Liver (tissue), 9 donors: ENCODE measurements around the gene SAE1. TPM values are rescaled to one million over a fixed set of nuclear protein-coding genes. Genes with fewer than 3 reads are reported as not detected.
A peak's percentile ranks its signal among the peaks of the same experiment; 100 is the strongest.

Experiments
- DNase-seq: peaks from one replicate; pipeline ENCODE4 v3.0.0-alpha.2; 2017; ENCODE audit warnings: low spot score
- H3K27ac ChIP-seq, 2 donors: one replicate each; pipeline ENCODE4 v1.7.0; 2013; ENCODE audit warnings: inconsistent platforms in 2 of 2, low read length in 2 of 2, control low read depth in 1 of 2, low read depth in 1 of 2, mild to moderate bottlenecking in 1 of 2
- H3K27me3 ChIP-seq, 4 donors: one replicate each; pipeline versions ENCODE4 v1.6.1 to v1.7.0; 2013; ENCODE audit warnings: low read length in 3 of 4, inconsistent platforms in 1 of 4, mild to moderate bottlenecking in 1 of 4, moderate library complexity in 1 of 4; ENCODE audit not compliant: control insufficient read depth in 4 of 4, insufficient read depth in 4 of 4
- H3K36me3 ChIP-seq, 4 donors: one replicate each; pipeline versions ENCODE4 v1.6.1 to v1.7.0; 2013; ENCODE audit warnings: low read length in 3 of 4, mild to moderate bottlenecking in 3 of 4, low read depth in 1 of 4, moderate library complexity in 1 of 4; ENCODE audit not compliant: control insufficient read depth in 4 of 4, insufficient read depth in 3 of 4
- H3K4me1 ChIP-seq, 4 donors: one replicate each; pipeline versions ENCODE4 v1.6.1 to v1.7.0; 2013; ENCODE audit warnings: low read length in 3 of 4, mild to moderate bottlenecking in 3 of 4, moderate library complexity in 1 of 4; ENCODE audit not compliant: control insufficient read depth in 4 of 4, insufficient read depth in 4 of 4
- H3K4me3 ChIP-seq, 3 donors: one replicate each; pipeline versions ENCODE4 v1.6.1 to v1.7.0; 2013; ENCODE audit warnings: low read length in 3 of 3, control low read depth in 1 of 3, low read depth in 1 of 3, mild to moderate bottlenecking in 1 of 3
- H3K9ac ChIP-seq, 2 donors: one replicate each; pipeline ENCODE4 v1.7.0; 2013; ENCODE audit warnings: low read length in 2 of 2, mild to moderate bottlenecking in 2 of 2, moderate library complexity in 2 of 2, control low read depth in 1 of 2, low read depth in 1 of 2
- H3K9me3 ChIP-seq, 4 donors: one replicate each; pipeline versions ENCODE4 v1.6.1 to v1.7.0; 2013; ENCODE audit warnings: low read length in 3 of 4; ENCODE audit not compliant: control insufficient read depth in 4 of 4
- EGR1 ChIP-seq, 2 donors: IDR thresholded peaks; 2 replicates each; pipeline ENCODE4 v1.6.1; 2016 to 2018; ENCODE audit warnings: antibody characterized with exemption in 2 of 2, low read depth in 2 of 2
- FOXA1 ChIP-seq: IDR thresholded peaks from 2 replicates; pipeline ENCODE4 v1.6.1; 2016; ENCODE audit warnings: antibody characterized with exemption
- FOXA2 ChIP-seq: IDR thresholded peaks from 2 replicates; pipeline ENCODE4 v1.6.1; 2016; ENCODE audit warnings: antibody characterized with exemption
- GABPA ChIP-seq, 2 donors: IDR thresholded peaks in 1 of 2; conservative IDR thresholded peaks in 1 of 2; 2 replicates each; pipeline ENCODE4 v1.6.1; 2016; ENCODE audit warnings: antibody characterized with exemption in 2 of 2, mild to moderate bottlenecking in 1 of 2, moderate library complexity in 1 of 2
- HNF4A ChIP-seq, 2 donors: conservative IDR thresholded peaks; 2 replicates each; pipeline ENCODE4 v1.6.1; 2016; ENCODE audit warnings: antibody characterized with exemption in 2 of 2, mild to moderate bottlenecking in 2 of 2
- HNF4G ChIP-seq: IDR thresholded peaks from 2 replicates; pipeline ENCODE4 v1.6.1; 2016; ENCODE audit warnings: antibody characterized with exemption
- JUND ChIP-seq, 2 donors: IDR thresholded peaks; 2 replicates each; pipeline ENCODE4 v1.6.1; 2016; ENCODE audit warnings: antibody characterized with exemption in 2 of 2
- MAX ChIP-seq: IDR thresholded peaks from 2 replicates; pipeline ENCODE4 v1.6.1; 2016; ENCODE audit warnings: antibody characterized with exemption
- NR2F2 ChIP-seq: IDR thresholded peaks from 2 replicates; pipeline ENCODE4 v1.6.1; 2016; ENCODE audit warnings: antibody characterized with exemption
- RAD21 ChIP-seq, 2 donors: IDR thresholded peaks; 2 replicates each; pipeline ENCODE4 v1.6.1; 2016; ENCODE audit warnings: antibody characterized with exemption in 2 of 2, mild to moderate bottlenecking in 2 of 2
- RXRA ChIP-seq, 2 donors: IDR thresholded peaks; 2 replicates each; pipeline ENCODE4 v1.6.1; 2017 to 2018; ENCODE audit warnings: antibody characterized with exemption in 2 of 2, mild to moderate bottlenecking in 1 of 2
- SP1 ChIP-seq: IDR thresholded peaks from 2 replicates; pipeline ENCODE4 v1.6.1; 2018; ENCODE audit warnings: antibody characterized with exemption, mild to moderate bottlenecking
- TAF1 ChIP-seq: conservative IDR thresholded peaks from 2 replicates; pipeline ENCODE4 v1.6.1; 2016; ENCODE audit warnings: antibody characterized with exemption, mild to moderate bottlenecking
- YY1 ChIP-seq: IDR thresholded peaks from 2 replicates; pipeline ENCODE4 v1.6.1; 2016; ENCODE audit warnings: antibody characterized with exemption, mild to moderate bottlenecking
- WGBS: extraction: QIAGEN DNeasy Blood & Tissue Kit; methylation state at CpG from one replicate; pipeline ENCODE4 v1.1.7; 2013; 5-methylcytosine and 5-hydroxymethylcytosine counted together
- polyA plus RNA-seq, 2 donors: library from polyadenylated mRNA; stranded (reverse) in 1 of 2; unstranded in 1 of 2; fragments of 200-250 nt in 1 of 2; fragments of >200 nt in 1 of 2; fragmentation: Nextera tagmentation in 1 of 2; extraction: Ambion mirVana in 1 of 2; gene quantifications; one replicate each; pipeline versions ENCODE4 v1.2.1 to v1.2.3, GENCODE V29; 2013 to 2015
- total RNA-seq, 2 donors: library from RNA; depleted of rRNA; stranded (reverse); fragments of >200 nt; gene quantifications; one replicate each; pipeline ENCODE4 v1.2.3, GENCODE V29; 2014
- TF ChIP-seq, protein P1 (sequence below): IDR thresholded peaks from 2 replicates; pipeline ENCODE4 v1.6.1; 2016; ENCODE audit warnings: antibody characterized with exemption
- TF ChIP-seq, protein P2 (sequence below): IDR thresholded peaks from 2 replicates; pipeline ENCODE4 v1.6.1; 2016; ENCODE audit warnings: antibody characterized with exemption
- TF ChIP-seq, protein P3 (sequence below): IDR thresholded peaks from 2 replicates; pipeline ENCODE4 v1.6.1; 2016; ENCODE audit warnings: antibody characterized with exemption, mild to moderate bottlenecking
- TF ChIP-seq, protein P4 (sequence below): fragments of 150-350 bp; IDR thresholded peaks from 2 replicates; pipeline ENCODE4 v1.5.1; 2017; ENCODE audit warnings: improper control_type of control experiment, low read depth, low read length; ENCODE audit not compliant: missing input control
- donor health status: healthy.
- donor health status: healthy.
- donor health status: healthy.
- donor health status: healthy.
- donor health status: healthy.

Gene SAE1
- total and polyA plus RNA-seq, 4 donors: 19.0 to 31.8 (median 27.0) TPM

- Histone ChIP-seq H3K9me3 (no peaks in the 10 kb centered on the region), H3K27me3 (no peaks in the 10 kb centered on the region), H3K9ac (no peak overlapping the region), H3K4me3 (no peak overlapping the region), H3K27ac (peak overlapping the region; percentile 4 to 26), H3K4me1 (peaks cover 2 to 39% (median 17%) of the 10 kb centered on the region in 4 donors), H3K36me3 (peaks cover 0 to 5% (median 2%) of the 10 kb centered on the region in 4 donors)
- DNase-seq: no peak
- TF ChIP-seq, protein P1, sequence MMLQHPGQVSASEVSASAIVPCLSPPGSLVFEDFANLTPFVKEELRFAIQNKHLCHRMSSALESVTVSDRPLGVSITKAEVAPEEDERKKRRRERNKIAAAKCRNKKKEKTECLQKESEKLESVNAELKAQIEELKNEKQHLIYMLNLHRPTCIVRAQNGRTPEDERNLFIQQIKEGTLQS: no peak
- TF ChIP-seq HNF4A (conservative IDR thresholded peaks at IDR 0.05): no peak
- TF ChIP-seq SP1: no peak
- no peak for TF ChIP-seq YY1
- TF ChIP-seq FOXA1: no peak
- TF ChIP-seq GABPA (IDR thresholded peaks at IDR 0.05 in 1 of 2, conservative IDR thresholded peaks at IDR 0.05 in 1 of 2): no peak
- TF ChIP-seq RAD21 (IDR thresholded peaks at IDR 0.05): no peak
- no peak for TF ChIP-seq MAX
- TF ChIP-seq TAF1: no peak
- TF ChIP-seq, protein P2, sequence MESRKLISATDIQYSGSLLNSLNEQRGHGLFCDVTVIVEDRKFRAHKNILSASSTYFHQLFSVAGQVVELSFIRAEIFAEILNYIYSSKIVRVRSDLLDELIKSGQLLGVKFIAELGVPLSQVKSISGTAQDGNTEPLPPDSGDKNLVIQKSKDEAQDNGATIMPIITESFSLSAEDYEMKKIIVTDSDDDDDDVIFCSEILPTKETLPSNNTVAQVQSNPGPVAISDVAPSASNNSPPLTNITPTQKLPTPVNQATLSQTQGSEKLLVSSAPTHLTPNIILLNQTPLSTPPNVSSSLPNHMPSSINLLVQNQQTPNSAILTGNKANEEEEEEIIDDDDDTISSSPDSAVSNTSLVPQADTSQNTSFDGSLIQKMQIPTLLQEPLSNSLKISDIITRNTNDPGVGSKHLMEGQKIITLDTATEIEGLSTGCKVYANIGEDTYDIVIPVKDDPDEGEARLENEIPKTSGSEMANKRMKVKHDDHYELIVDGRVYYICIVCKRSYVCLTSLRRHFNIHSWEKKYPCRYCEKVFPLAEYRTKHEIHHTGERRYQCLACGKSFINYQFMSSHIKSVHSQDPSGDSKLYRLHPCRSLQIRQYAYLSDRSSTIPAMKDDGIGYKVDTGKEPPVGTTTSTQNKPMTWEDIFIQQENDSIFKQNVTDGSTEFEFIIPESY: no peak
- no peak for TF ChIP-seq FOXA2
- TF ChIP-seq, protein P3, sequence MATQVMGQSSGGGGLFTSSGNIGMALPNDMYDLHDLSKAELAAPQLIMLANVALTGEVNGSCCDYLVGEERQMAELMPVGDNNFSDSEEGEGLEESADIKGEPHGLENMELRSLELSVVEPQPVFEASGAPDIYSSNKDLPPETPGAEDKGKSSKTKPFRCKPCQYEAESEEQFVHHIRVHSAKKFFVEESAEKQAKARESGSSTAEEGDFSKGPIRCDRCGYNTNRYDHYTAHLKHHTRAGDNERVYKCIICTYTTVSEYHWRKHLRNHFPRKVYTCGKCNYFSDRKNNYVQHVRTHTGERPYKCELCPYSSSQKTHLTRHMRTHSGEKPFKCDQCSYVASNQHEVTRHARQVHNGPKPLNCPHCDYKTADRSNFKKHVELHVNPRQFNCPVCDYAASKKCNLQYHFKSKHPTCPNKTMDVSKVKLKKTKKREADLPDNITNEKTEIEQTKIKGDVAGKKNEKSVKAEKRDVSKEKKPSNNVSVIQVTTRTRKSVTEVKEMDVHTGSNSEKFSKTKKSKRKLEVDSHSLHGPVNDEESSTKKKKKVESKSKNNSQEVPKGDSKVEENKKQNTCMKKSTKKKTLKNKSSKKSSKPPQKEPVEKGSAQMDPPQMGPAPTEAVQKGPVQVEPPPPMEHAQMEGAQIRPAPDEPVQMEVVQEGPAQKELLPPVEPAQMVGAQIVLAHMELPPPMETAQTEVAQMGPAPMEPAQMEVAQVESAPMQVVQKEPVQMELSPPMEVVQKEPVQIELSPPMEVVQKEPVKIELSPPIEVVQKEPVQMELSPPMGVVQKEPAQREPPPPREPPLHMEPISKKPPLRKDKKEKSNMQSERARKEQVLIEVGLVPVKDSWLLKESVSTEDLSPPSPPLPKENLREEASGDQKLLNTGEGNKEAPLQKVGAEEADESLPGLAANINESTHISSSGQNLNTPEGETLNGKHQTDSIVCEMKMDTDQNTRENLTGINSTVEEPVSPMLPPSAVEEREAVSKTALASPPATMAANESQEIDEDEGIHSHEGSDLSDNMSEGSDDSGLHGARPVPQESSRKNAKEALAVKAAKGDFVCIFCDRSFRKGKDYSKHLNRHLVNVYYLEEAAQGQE: no peak
- TF ChIP-seq EGR1 (IDR thresholded peaks at IDR 0.05; ENCODE audit: low read depth in 2 of 2): no peak
- TF ChIP-seq JUND (IDR thresholded peaks at IDR 0.05): no peak
- TF ChIP-seq RXRA (IDR thresholded peaks at IDR 0.05): no peak
- TF ChIP-seq, protein P4, sequence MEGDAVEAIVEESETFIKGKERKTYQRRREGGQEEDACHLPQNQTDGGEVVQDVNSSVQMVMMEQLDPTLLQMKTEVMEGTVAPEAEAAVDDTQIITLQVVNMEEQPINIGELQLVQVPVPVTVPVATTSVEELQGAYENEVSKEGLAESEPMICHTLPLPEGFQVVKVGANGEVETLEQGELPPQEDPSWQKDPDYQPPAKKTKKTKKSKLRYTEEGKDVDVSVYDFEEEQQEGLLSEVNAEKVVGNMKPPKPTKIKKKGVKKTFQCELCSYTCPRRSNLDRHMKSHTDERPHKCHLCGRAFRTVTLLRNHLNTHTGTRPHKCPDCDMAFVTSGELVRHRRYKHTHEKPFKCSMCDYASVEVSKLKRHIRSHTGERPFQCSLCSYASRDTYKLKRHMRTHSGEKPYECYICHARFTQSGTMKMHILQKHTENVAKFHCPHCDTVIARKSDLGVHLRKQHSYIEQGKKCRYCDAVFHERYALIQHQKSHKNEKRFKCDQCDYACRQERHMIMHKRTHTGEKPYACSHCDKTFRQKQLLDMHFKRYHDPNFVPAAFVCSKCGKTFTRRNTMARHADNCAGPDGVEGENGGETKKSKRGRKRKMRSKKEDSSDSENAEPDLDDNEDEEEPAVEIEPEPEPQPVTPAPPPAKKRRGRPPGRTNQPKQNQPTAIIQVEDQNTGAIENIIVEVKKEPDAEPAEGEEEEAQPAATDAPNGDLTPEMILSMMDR: no peak
- no peak for TF ChIP-seq NR2F2
- TF ChIP-seq HNF4G: no peak
- 83% methylated on average over 2 of the region's 2 CpGs for WGBS
Measured at GRCh38 chr19:47106821-47107201, 23.8 kb upstream of the SAE1 start.
